Activated CD8-positive, alpha-beta memory T cell treated with anti-CD3 and anti-CD28 coated beads for 1 hour (primary cell): ENCODE results near the gene CD7.

Experiments used
- DNase-seq, 2 donors: peaks; one replicate each; pipeline ENCODE4 v3.0.0-alpha.2; 2020; ENCODE audit warnings: low read depth in 1 of 2; ENCODE audit errors: extremely low read depth in 1 of 2

The CD7 gene

GRCh38 chr17:82282239-82283207 is 34.9 kb downstream of the CD7 start:
- no peak for DNase-seq

- DNase-seq, result no peak
Observed at GRCh38 chr17:82281502-82282238, 35.7 kb downstream of the CD7 start.

GRCh38 chr17:82281076-82281475 is 36.3 kb downstream of the CD7 start:
- DNase-seq, result no peak

GRCh38 chr17:82280537-82280936 is 36.9 kb downstream of the CD7 start:
- no peak for DNase-seq

- no peak for DNase-seq
Observed at GRCh38 chr17:82278786-82279391, 38.5 kb downstream of the CD7 start.

GRCh38 chr17:82278308-82278707 is 39.1 kb downstream of the CD7 start:
- DNase-seq, result no peak

- DNase-seq, result no peak
Observed at GRCh38 chr17:82277851-82278250, 39.6 kb downstream of the CD7 start.

GRCh38 chr17:82276938-82277337 is 40.5 kb downstream of the CD7 start:
- no peak for DNase-seq

- no peak for DNase-seq
Observed at GRCh38 chr17:82275326-82275725, 42.1 kb downstream of the CD7 start.

- DNase-seq, result no peak
Observed at GRCh38 chr17:82274134-82275020, 43.0 kb downstream of the CD7 start.

GRCh38 chr17:82273327-82274133 is 43.9 kb downstream of the CD7 start, which contains the start of gene CSNK1D:
Gene CSNK1D, minus strand, starts transcription at chr17:82273700. Its CDS starts 319 bp downstream, at chr17:82273381.
- peak; percentile 75 to 91 for DNase-seq

- DNase-seq, result no peak
Observed at GRCh38 chr17:82272495-82273326, 44.7 kb downstream of the CD7 start.

GRCh38 chr17:82271401-82271800 is 46.0 kb downstream of the CD7 start:
- no peak for DNase-seq

- DNase-seq, result no peak
Observed at GRCh38 chr17:82270651-82271050, 46.8 kb downstream of the CD7 start.

GRCh38 chr17:82269882-82270500 is 47.4 kb downstream of the CD7 start:
- no peak for DNase-seq

GRCh38 chr17:82269138-82269881 is 48.1 kb downstream of the CD7 start:
- DNase-seq, result no peak

GRCh38 chr17:82267575-82268379 is 49.6 kb downstream of the CD7 start:
- no peak for DNase-seq
